Neural progenitor cell (in vitro differentiated cells): ENCODE results near the gene ALG12. TPM values are rescaled to one million over a fixed set of nuclear protein-coding genes. Genes with fewer than 3 reads are reported as not detected.

ENCODE experiments used
- DNase-seq: peaks from one replicate; pipeline ENCODE4 v3.0.0-alpha.2; 2016; ENCODE audit warnings: low spot score
- H2AFZ ChIP-seq: fragments of 200-600 bp; sonication (generic); replicated peaks from 2 replicates; pipeline ENCODE4 v1.6.1; 2016; ENCODE audit warnings: antibody characterized with exemption
- H3F3A ChIP-seq: fragments of 200-600 bp; sonication (generic); 2 replicates; pipeline ENCODE4 v1.6.1; 2016; ENCODE audit warnings: antibody characterized with exemption, low read depth
- H3K27ac ChIP-seq: fragments of 200-600 bp; sonication (generic); 2 replicates; pipeline ENCODE4 v1.5.1; 2016; ENCODE audit warnings: mild to moderate bottlenecking
- H3K27me3 ChIP-seq: fragments of 200-600 bp; sonication (generic); 2 replicates; pipeline ENCODE4 v1.6.1; 2016; ENCODE audit warnings: mild to moderate bottlenecking, moderate library complexity
- H3K36me3 ChIP-seq: fragments of 200-600 bp; sonication (generic); 2 replicates; pipeline ENCODE4 v1.5.1; 2016
- H3K4me1 ChIP-seq: fragments of 200-600 bp; sonication (generic); 2 replicates; pipeline ENCODE4 v1.6.1; 2016; ENCODE audit warnings: mixed run types
- H3K4me2 ChIP-seq: fragments of 200-600 bp; sonication (generic); 2 replicates; pipeline ENCODE4 v1.6.1; 2016
- H3K4me3 ChIP-seq: fragments of 200-600 bp; sonication (generic); 2 replicates; pipeline ENCODE4 v1.5.1; 2016
- H3K79me2 ChIP-seq: fragments of 200-600 bp; sonication (generic); 2 replicates; pipeline ENCODE4 v1.6.1; 2016; ENCODE audit warnings: low read depth
- H3K9ac ChIP-seq: fragments of 200-600 bp; sonication (generic); 2 replicates; pipeline ENCODE4 v1.6.1; 2016
- H3K9me3 ChIP-seq: fragments of 200-600 bp; sonication (generic); 2 replicates; pipeline ENCODE4 v1.5.1; 2016; ENCODE audit warnings: low read depth
- H4K20me1 ChIP-seq: fragments of 200-600 bp; sonication (generic); 2 replicates; pipeline ENCODE4 v1.6.1; 2016; ENCODE audit warnings: low read depth
- H3K27ac Mint-ChIP-seq: 3 replicates; pipeline ENCODE4 v1.8.0; 2021; ENCODE audit warnings: mixed read lengths
- H3K27me3 Mint-ChIP-seq: 2 replicates; pipeline ENCODE4 v1.8.0; 2022; ENCODE audit warnings: low read depth, mild to moderate bottlenecking, inconsistent platforms, moderate library complexity, mixed read lengths; ENCODE audit not compliant: insufficient read depth
- H3K36me3 Mint-ChIP-seq: 3 replicates; pipeline ENCODE4 v1.8.0; 2021; ENCODE audit warnings: mixed read lengths
- H3K4me1 Mint-ChIP-seq: 3 replicates; pipeline ENCODE4 v1.8.0; 2021; ENCODE audit warnings: mixed read lengths
- H3K4me3 Mint-ChIP-seq: 3 replicates; pipeline ENCODE4 v1.8.0; 2021; ENCODE audit warnings: mild to moderate bottlenecking, moderate library complexity, mixed read lengths
- H3K9me3 Mint-ChIP-seq: 3 replicates; pipeline ENCODE4 v1.8.0; 2020; ENCODE audit warnings: mixed read lengths
- CTCF ChIP-seq: fragments of 200-600 bp; sonication (generic); IDR thresholded peaks from 2 replicates; pipeline ENCODE4 v1.5.1; 2017; ENCODE audit warnings: antibody characterized with exemption, mild to moderate bottlenecking
- EZH2 ChIP-seq: fragments of 200-600 bp; sonication (generic); IDR thresholded peaks from 2 replicates; pipeline ENCODE4 v1.6.1; 2017; ENCODE audit warnings: antibody characterized with exemption, mild to moderate bottlenecking, moderate library complexity
- EZH2phosphoT487 ChIP-seq: fragments of 200-600 bp; sonication (generic); IDR thresholded peaks from 2 replicates; pipeline ENCODE4 v1.6.1; 2017; ENCODE audit warnings: antibody characterized with exemption
- total RNA-seq: library from RNA; depleted of rRNA; stranded (reverse); fragments of >200 nt; gene quantifications from 2 replicates; pipeline ENCODE4 v1.2.3, GENCODE V29; 2015; ENCODE audit warnings: low replicate concordance

Gene ALG12
- total RNA-seq, 1 donor from 2014 or later = 4.9 TPM

- Histone ChIP-seq H3K36me3 (no peaks in the 10 kb centered on the region), H3K9me3 (no peaks in the 10 kb centered on the region)
Observed at GRCh38 chr22:49913446-49913845, 4.8 kb downstream of the ALG12 start.

GRCh38 chr22:49913026-49913425 lies 5.2 kb downstream of the ALG12 start:
- H3K9ac ChIP-seq = no peak overlapping the region
- DNase-seq = no peak
- peaks cover 10% of the 10 kb centered on the region for H3K27me3 Mint-ChIP-seq
- no peak overlapping the region for H3K4me3 ChIP-seq
- no peaks in the 10 kb centered on the region for H3K9me3 Mint-ChIP-seq
- no peak overlapping the region for H2AFZ ChIP-seq
- peaks cover 6% of the 10 kb centered on the region for H3K4me1 Mint-ChIP-seq
- H3K4me2 ChIP-seq = no peak overlapping the region
- H3K36me3 ChIP-seq = no peaks in the 10 kb centered on the region
- no peak overlapping the region for H3K4me3 Mint-ChIP-seq
- peaks cover 11% of the 10 kb centered on the region for H3K79me2 ChIP-seq
- no peaks in the 10 kb centered on the region for H3K4me1 ChIP-seq
- no peak for TF ChIP-seq CTCF
- no peak for TF ChIP-seq EZH2
- TF ChIP-seq EZH2phosphoT487 = no peak
- H3K27me3 ChIP-seq = no peaks in the 10 kb centered on the region
- H3K27ac ChIP-seq = no peak overlapping the region
- peaks cover 3% of the 10 kb centered on the region for H3K36me3 Mint-ChIP-seq
- no peak overlapping the region for H3K27ac Mint-ChIP-seq
- no peaks in the 10 kb centered on the region for H3K9me3 ChIP-seq
- peaks cover 5% of the 10 kb centered on the region for H3F3A ChIP-seq
- peaks cover 16% of the 10 kb centered on the region for H4K20me1 ChIP-seq

More at GRCh38 chr22:49913446-49913845, 4.8 kb downstream of the ALG12 start:
- Mint-ChIP-seq H3K4me1 (peaks cover 6% of the 10 kb centered on the region), H3K27ac (no peak overlapping the region), H3K9me3 (no peaks in the 10 kb centered on the region), H3K4me3 (no peak overlapping the region), H3K36me3 (peaks cover 3% of the 10 kb centered on the region), H3K27me3 (peaks cover 10% of the 10 kb centered on the region)
- Histone ChIP-seq H3K4me1 (no peaks in the 10 kb centered on the region), H3K4me3 (no peak overlapping the region), H3K27ac (no peak overlapping the region), H4K20me1 (peaks cover 16% of the 10 kb centered on the region), H3K79me2 (peaks cover 11% of the 10 kb centered on the region), H3K9ac (no peak overlapping the region), H2AFZ (no peak overlapping the region), H3K27me3 (no peaks in the 10 kb centered on the region), H3K4me2 (no peak overlapping the region), H3F3A (peaks cover 7% of the 10 kb centered on the region)
- TF ChIP-seq EZH2phosphoT487 = no peak
- no peak for TF ChIP-seq CTCF
- no peak for TF ChIP-seq EZH2
- no peak for DNase-seq

- H3K4me3 ChIP-seq = no peak overlapping the region
- H3K27me3 ChIP-seq = no peaks in the 10 kb centered on the region
- no peak overlapping the region for H3K27ac ChIP-seq
- H3K9me3 ChIP-seq = no peaks in the 10 kb centered on the region
- no peaks in the 10 kb centered on the region for H3K4me1 ChIP-seq
- H3K36me3 ChIP-seq = no peaks in the 10 kb centered on the region
- no peak for DNase-seq
- no peak overlapping the region for H3K4me2 ChIP-seq
- no peak overlapping the region for H2AFZ ChIP-seq
- peaks cover 9% of the 10 kb centered on the region for H3K79me2 ChIP-seq
- H3K4me3 Mint-ChIP-seq = no peak overlapping the region
- no peak overlapping the region for H3K9ac ChIP-seq
- peaks cover 9% of the 10 kb centered on the region for H3K36me3 Mint-ChIP-seq
- no peak overlapping the region for H3K27ac Mint-ChIP-seq
- peaks cover 7% of the 10 kb centered on the region for H3K27me3 Mint-ChIP-seq
- TF ChIP-seq CTCF (no peak), EZH2phosphoT487 (no peak), EZH2 (no peak)
- H3K9me3 Mint-ChIP-seq = no peaks in the 10 kb centered on the region
- peaks cover 2% of the 10 kb centered on the region for H3K4me1 Mint-ChIP-seq
- peaks cover 16% of the 10 kb centered on the region for H4K20me1 ChIP-seq
- no peaks in the 10 kb centered on the region for H3F3A ChIP-seq
Observed at GRCh38 chr22:49911881-49912625, 6.2 kb downstream of the ALG12 start.
